Gastroesophageal sphincter (tissue), 3 donors: ENCODE data around the gene MX2.

Source experiments
- CTCF ChIP-seq, 4 experiments: fragments of 200-600 bp in 2 of 4; fragments of 450-650 bp in 2 of 4; sonication (generic) in 1 of 4; IDR thresholded peaks; one replicate each; pipeline ENCODE4 v1.5.1; 2017 to 2019; ENCODE audit warnings: antibody characterized with exemption in 4 of 4, mild to moderate bottlenecking in 2 of 4, moderate library complexity in 2 of 4
- POLR2A ChIP-seq, 2 donors: fragments of 450-650 bp; IDR thresholded peaks; one replicate each; pipeline ENCODE4 v1.6.1; 2017; ENCODE audit warnings: antibody characterized with exemption in 2 of 2, mild to moderate bottlenecking in 2 of 2, moderate library complexity in 1 of 2

DNA sequence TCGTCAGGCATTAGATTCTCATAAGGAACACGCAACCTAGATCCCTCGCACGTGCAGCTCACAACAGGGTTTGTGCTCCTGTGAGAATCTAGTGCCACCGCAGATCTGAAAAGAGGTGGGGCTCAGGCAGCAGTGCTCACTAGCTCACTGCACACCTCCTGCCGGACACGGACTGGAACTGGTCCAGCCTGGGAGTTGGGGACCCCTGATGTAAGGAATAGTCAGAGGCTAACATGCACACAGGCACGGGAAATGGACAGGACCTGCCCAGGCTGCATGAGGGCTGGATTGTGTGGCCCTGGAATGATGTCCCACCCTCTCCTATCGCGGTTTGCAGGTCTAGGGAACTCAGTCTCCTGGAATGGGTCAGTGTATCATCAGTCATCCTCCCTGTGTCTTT is 41.0 kb downstream of the MX2 start:
- no peak for TF ChIP-seq POLR2A (IDR thresholded peaks at IDR 0.05)
- no peak for TF ChIP-seq CTCF (IDR thresholded peaks at IDR 0.05)
